Measurements from ENCODE around the gene SMURF2.

The SMURF2 gene

GRCh38 chr17:64536913-64537312, 125.2 kb downstream of the SMURF2 start:
- DNase-seq (ENCODE audit: low spot score), result no peak

GRCh38 chr17:64535357-64535756, 126.8 kb downstream of the SMURF2 start:
- no peak for DNase-seq (ENCODE audit: low spot score)

GRCh38 chr17:64534187-64534586, 127.9 kb downstream of the SMURF2 start:
- DNase-seq (ENCODE audit: low spot score), result no peak

- DNase-seq (ENCODE audit: low spot score), result no peak
These were observed 128.3 kb downstream of the SMURF2 start for GRCh38 chr17:64533784-64534183.

GRCh38 chr17:64532409-64532808, 129.7 kb downstream of the SMURF2 start:
- DNase-seq (ENCODE audit: low spot score), result no peak

- DNase-seq (ENCODE audit: low spot score), result no peak
These were observed 130.1 kb downstream of the SMURF2 start for GRCh38 chr17:64531955-64532371.

GRCh38 chr17:64529221-64529620, 132.9 kb downstream of the SMURF2 start:
- DNase-seq (ENCODE audit: low spot score), result no peak

- DNase-seq (ENCODE audit: low spot score), result no peak
These were observed 134.2 kb downstream of the SMURF2 start for GRCh38 chr17:64527914-64528313.

GRCh38 chr17:64520359-64520758, 141.7 kb downstream of the SMURF2 start:
- DNase-seq (ENCODE audit: low spot score), result no peak

- DNase-seq (ENCODE audit: low spot score), result no peak
These were observed 142.5 kb downstream of the SMURF2 start for GRCh38 chr17:64519601-64520000.

GRCh38 chr17:64515829-64516228, 146.3 kb downstream of the SMURF2 start:
- no peak for DNase-seq (ENCODE audit: low spot score)

GRCh38 chr17:64515419-64515818, 146.7 kb downstream of the SMURF2 start:
- DNase-seq (ENCODE audit: low spot score), result no peak

- DNase-seq (ENCODE audit: low spot score), result no peak
These were observed 152.9 kb downstream of the SMURF2 start for GRCh38 chr17:64509179-64509578.

- no peak for DNase-seq (ENCODE audit: low spot score)
These were observed 153.4 kb downstream of the SMURF2 start for GRCh38 chr17:64508683-64509082.

GRCh38 chr17:64507413-64507782, 154.7 kb downstream of the SMURF2 start:
- DNase-seq (ENCODE audit: low spot score), result peak; percentile 70

- peak; percentile 97 for DNase-seq (ENCODE audit: low spot score)
These were observed 155.3 kb downstream of the SMURF2 start, which contains the start of gene CEP95 for GRCh38 chr17:64506576-64507412. Gene CEP95, plus strand, starts transcription at chr17:64506977. Its CDS starts 121 bp downstream, at chr17:64507098.

GRCh38 chr17:64506201-64506575, 155.9 kb downstream of the SMURF2 start, which contains the start of gene DDX5:
Gene DDX5, minus strand, starts transcription at chr17:64506289. Its CDS starts 170 bp downstream, at chr17:64506119.
- peak; percentile 97 for DNase-seq (ENCODE audit: low spot score)

GRCh38 chr17:64505340-64506200, 156.5 kb downstream of the SMURF2 start:
- peak; percentile 88 for DNase-seq (ENCODE audit: low spot score)

- no peak for DNase-seq (ENCODE audit: low spot score)
These were observed 157.3 kb downstream of the SMURF2 start for GRCh38 chr17:64504769-64505339.

GRCh38 chr17:64503821-64504768, 158.0 kb downstream of the SMURF2 start:
- DNase-seq (ENCODE audit: low spot score), result no peak

- DNase-seq (ENCODE audit: low spot score), result no peak
These were observed 158.8 kb downstream of the SMURF2 start for GRCh38 chr17:64503341-64503740.
